Brain microvascular endothelial cell (primary cell): Measurements from ENCODE around the gene NAP1L1.

Experiments
- DNase-seq: peaks from one replicate; pipeline ENCODE4 v3.0.0-alpha.2; 2020
- H3K27ac ChIP-seq: fragments of 250-450 bp; sonication (Bioruptor Pico); 2 replicates; pipeline ENCODE4 v1.5.1; 2020; ENCODE audit warnings: mild to moderate bottlenecking, moderate library complexity
- H3K27me3 ChIP-seq: fragments of 250-450 bp; sonication (Bioruptor Pico); replicated peaks from 2 replicates; pipeline ENCODE4 v1.5.1; 2020; ENCODE audit warnings: mild to moderate bottlenecking
- H3K36me3 ChIP-seq: fragments of 250-450 bp; sonication (Bioruptor Pico); replicated peaks from 2 replicates; pipeline ENCODE4 v1.5.1; 2020; ENCODE audit warnings: mild to moderate bottlenecking
- H3K4me3 ChIP-seq: 2 replicates; pipeline ENCODE4 v1.5.1; 2011; ENCODE audit warnings: low read depth, mild to moderate bottlenecking, control low read depth, low read length, moderate library complexity
- CTCF ChIP-seq: IDR thresholded peaks from 2 replicates; pipeline ENCODE4 v1.5.1; 2011; ENCODE audit warnings: low read depth, mild to moderate bottlenecking, moderate library complexity, low read length, control low read depth, inconsistent platforms; ENCODE audit errors: missing control alignments
- in situ Hi-C: cut with HindIII; loops from 2 replicates; pipeline ENCODE4 v1.10.0; 2017; ENCODE audit warnings: low sequenced_read_pairs, low pct_ligation_motif_present

NAP1L1 gene

GRCh38 chr12:76080729-76081415, 3.6 kb downstream of the NAP1L1 start:
- DNase-seq, result no peak
- TF ChIP-seq CTCF, result peak; percentile 64
- Histone ChIP-seq H3K27ac (no peak overlapping the region), H3K4me3 (no peak overlapping the region), H3K27me3 (no peaks in the 10 kb centered on the region), H3K36me3 (peaks cover 4% of the 10 kb centered on the region)
- in situ Hi-C loops, result loop anchor here (25.0 kb wide), 1 partner anchor 256 kb away; the partner anchor contains the start of gene BBS10

- no peak for DNase-seq
- Histone ChIP-seq H3K36me3 (peaks cover 4% of the 10 kb centered on the region), H3K27me3 (no peaks in the 10 kb centered on the region)
These were observed 4.3 kb downstream of the NAP1L1 start for GRCh38 chr12:76080017-76080728.

GRCh38 chr12:76078748-76079147, 5.7 kb downstream of the NAP1L1 start:
- no peaks in the 10 kb centered on the region for H3K27me3 ChIP-seq
- H3K36me3 ChIP-seq, result peaks cover 4% of the 10 kb centered on the region
- H3K4me3 ChIP-seq, result no peak overlapping the region
- in situ Hi-C loops, result loop anchor here (25.0 kb wide), 1 partner anchor 259 kb away; the partner anchor contains the start of gene BBS10
- no peak for TF ChIP-seq CTCF
- H3K27ac ChIP-seq, result no peak overlapping the region
- DNase-seq, result no peak

More at GRCh38 chr12:76080017-76080728, 4.3 kb downstream of the NAP1L1 start:
- H3K27ac ChIP-seq, result no peak overlapping the region
- no peak overlapping the region for H3K4me3 ChIP-seq
- no peak for TF ChIP-seq CTCF
- in situ Hi-C loops, result loop anchor here (25.0 kb wide), 1 partner anchor 257 kb away; the partner anchor contains the start of gene BBS10

- TF ChIP-seq CTCF, result no peak
- Histone ChIP-seq H3K36me3 (peaks cover 12% of the 10 kb centered on the region), H3K27ac (no peak overlapping the region)
These were observed 9.0 kb downstream of the NAP1L1 start for GRCh38 chr12:76075448-76075847.

GRCh38 chr12:76074701-76075336, 9.7 kb downstream of the NAP1L1 start:
- Histone ChIP-seq H3K27ac (no peak overlapping the region), H3K27me3 (no peaks in the 10 kb centered on the region), H3K4me3 (no peak overlapping the region), H3K36me3 (peaks cover 10% of the 10 kb centered on the region)
- no peak for DNase-seq
- no peak for TF ChIP-seq CTCF
- in situ Hi-C loops, result loop anchor here (25.0 kb wide), 1 partner anchor 262 kb away; the partner anchor contains the start of gene BBS10

More at GRCh38 chr12:76075448-76075847, 9.0 kb downstream of the NAP1L1 start:
- H3K4me3 ChIP-seq, result no peak overlapping the region
- no peak for DNase-seq
- in situ Hi-C loops, result loop anchor here (25.0 kb wide), 1 partner anchor 262 kb away; the partner anchor contains the start of gene BBS10
- no peaks in the 10 kb centered on the region for H3K27me3 ChIP-seq
